ENCODE results near the gene PLK2. TPM values are rescaled to one million over a fixed set of nuclear protein-coding genes. Genes with fewer than 3 reads are reported as not detected.

Gene PLK2
- total RNA-seq, 6 experiments from 2014 or later, result 9.3 to 54.7 (median 22.8) TPM

DNA sequence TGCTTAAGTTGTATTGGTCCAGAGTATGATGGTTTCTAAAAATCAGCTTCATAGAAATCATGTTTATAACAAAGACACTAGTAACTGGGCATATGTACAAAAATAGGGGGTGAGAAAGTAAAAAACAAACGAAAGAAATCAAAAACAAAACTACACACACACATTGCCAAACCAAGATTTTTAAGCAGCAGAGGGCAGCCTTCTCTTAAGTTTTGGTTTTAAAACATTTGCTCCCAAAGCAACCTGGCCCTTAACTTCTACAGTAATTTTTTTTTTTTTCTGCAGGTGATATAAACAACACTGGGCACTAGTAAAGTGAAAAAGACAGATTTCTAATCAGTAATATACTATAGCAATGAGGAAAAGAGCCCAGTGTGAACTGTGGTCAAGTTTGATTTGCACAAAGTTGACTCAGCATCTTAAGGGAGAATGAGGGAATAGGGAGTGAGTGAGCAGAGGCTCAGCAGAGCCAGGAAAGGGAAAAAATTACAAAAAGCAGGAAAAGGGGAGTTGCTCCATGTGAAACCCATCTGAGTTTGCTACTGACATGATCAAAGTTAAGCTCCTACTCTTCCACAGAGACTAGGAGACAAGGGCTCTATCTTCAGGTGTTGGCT, 18.0 kb upstream of the PLK2 start:
- H3K27ac ChIP-seq, result no peak overlapping the region
- no peaks in the 10 kb centered on the region for H3K27me3 ChIP-seq
- DNase-seq (no peak), ATAC-seq (peak in 1 of 4 donors; percentile 37)
- H3K9me3 ChIP-seq, result no peaks in the 10 kb centered on the region
- no peaks in the 10 kb centered on the region for H3K4me1 ChIP-seq
- TF ChIP-seq, protein P1, sequence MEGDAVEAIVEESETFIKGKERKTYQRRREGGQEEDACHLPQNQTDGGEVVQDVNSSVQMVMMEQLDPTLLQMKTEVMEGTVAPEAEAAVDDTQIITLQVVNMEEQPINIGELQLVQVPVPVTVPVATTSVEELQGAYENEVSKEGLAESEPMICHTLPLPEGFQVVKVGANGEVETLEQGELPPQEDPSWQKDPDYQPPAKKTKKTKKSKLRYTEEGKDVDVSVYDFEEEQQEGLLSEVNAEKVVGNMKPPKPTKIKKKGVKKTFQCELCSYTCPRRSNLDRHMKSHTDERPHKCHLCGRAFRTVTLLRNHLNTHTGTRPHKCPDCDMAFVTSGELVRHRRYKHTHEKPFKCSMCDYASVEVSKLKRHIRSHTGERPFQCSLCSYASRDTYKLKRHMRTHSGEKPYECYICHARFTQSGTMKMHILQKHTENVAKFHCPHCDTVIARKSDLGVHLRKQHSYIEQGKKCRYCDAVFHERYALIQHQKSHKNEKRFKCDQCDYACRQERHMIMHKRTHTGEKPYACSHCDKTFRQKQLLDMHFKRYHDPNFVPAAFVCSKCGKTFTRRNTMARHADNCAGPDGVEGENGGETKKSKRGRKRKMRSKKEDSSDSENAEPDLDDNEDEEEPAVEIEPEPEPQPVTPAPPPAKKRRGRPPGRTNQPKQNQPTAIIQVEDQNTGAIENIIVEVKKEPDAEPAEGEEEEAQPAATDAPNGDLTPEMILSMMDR (IDR thresholded peaks at IDR 0.05), result peak; percentile 18 to 37 (median 32)
- no peak for TF ChIP-seq POLR2A (IDR thresholded peaks at IDR 0.05)
- 5% methylated on average over 1 of the region's 1 CpG for WGBS (ENCODE audit: insufficient coverage, low coverage, low lambda C conversion rate, missing lambda C conversion rate)
- H3K36me3 ChIP-seq, result no peaks in the 10 kb centered on the region
- no peak overlapping the region for H3K4me3 ChIP-seq
- intact Hi-C loops (cut with DNase I), result no loop called here

DNA sequence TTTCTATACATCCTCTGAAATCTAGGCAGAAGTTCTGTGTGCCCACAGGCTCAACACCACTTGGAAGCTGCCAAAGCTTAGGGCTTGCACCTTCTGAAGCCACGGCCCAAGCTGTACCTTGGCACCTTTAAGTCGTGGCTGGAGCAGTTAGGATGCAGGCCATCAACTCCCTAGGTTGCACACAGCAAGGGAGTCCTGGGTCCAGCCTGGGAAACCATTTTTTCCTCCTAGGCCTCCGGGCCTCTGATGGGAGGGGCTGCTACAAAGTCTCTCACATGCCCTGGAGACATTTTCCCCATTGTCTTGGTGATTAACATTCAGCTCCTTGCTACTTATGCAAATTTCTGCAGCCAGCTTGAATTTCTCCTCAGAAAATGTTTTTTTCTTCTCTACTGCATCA, 15.5 kb upstream of the PLK2 start:
- no peak for DNase-seq
- intact Hi-C loops (cut with DNase I), result no loop called here
- no peak for ATAC-seq
- Histone ChIP-seq H3K27me3 (no peaks in the 10 kb centered on the region), H3K9me3 (no peaks in the 10 kb centered on the region), H3K4me1 (no peaks in the 10 kb centered on the region), H3K36me3 (no peaks in the 10 kb centered on the region), H3K4me3 (no peak overlapping the region), H3K27ac (no peak overlapping the region)
- no peak for TF ChIP-seq POLR2A (IDR thresholded peaks at IDR 0.05)
- TF ChIP-seq, protein P1 (IDR thresholded peaks at IDR 0.05), result no peak
- WGBS (ENCODE audit: insufficient coverage, low coverage, low lambda C conversion rate, missing lambda C conversion rate), result no CpG with 5 or more reads among the region's 3 CpGs

DNA sequence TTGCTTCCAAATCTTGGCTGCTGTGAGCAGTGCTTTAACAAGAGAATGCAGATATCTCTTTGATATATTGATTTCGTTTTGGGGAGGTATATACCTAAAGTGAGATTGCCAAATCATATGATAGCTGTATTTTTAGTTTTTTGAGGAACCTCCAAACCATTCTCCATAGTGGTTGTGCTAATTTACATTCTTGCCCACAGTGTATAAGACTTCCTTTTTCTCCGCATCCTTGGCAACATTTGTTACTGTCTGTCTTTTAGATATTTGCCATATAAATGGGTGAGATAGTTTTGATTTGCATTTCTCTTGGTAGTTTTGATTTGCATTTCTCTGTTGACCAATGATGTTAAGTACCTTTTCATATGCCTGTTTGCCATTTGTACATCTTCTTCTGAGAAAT, 10.0 kb upstream of the PLK2 start:
- H3K36me3 ChIP-seq, result no peaks in the 10 kb centered on the region
- H3K9me3 ChIP-seq, result no peaks in the 10 kb centered on the region
- H3K4me1 ChIP-seq, result no peaks in the 10 kb centered on the region
- H3K27ac ChIP-seq, result no peak overlapping the region
- H3K4me3 ChIP-seq, result no peak overlapping the region
- ATAC-seq, result no peak
- TF ChIP-seq POLR2A (IDR thresholded peaks at IDR 0.05), result no peak
- TF ChIP-seq, protein P1 (IDR thresholded peaks at IDR 0.05), result no peak
- no peak for DNase-seq
- 46% methylated on average over 2 of the region's 2 CpGs for WGBS (ENCODE audit: insufficient coverage, low coverage, low lambda C conversion rate, missing lambda C conversion rate)
- no peaks in the 10 kb centered on the region for H3K27me3 ChIP-seq
- intact Hi-C loops (cut with DNase I), result loop anchor here (10.0 kb wide), 2 partner anchors 965 to 1165 kb away; no protein-coding TSS in a partner anchor

DNA sequence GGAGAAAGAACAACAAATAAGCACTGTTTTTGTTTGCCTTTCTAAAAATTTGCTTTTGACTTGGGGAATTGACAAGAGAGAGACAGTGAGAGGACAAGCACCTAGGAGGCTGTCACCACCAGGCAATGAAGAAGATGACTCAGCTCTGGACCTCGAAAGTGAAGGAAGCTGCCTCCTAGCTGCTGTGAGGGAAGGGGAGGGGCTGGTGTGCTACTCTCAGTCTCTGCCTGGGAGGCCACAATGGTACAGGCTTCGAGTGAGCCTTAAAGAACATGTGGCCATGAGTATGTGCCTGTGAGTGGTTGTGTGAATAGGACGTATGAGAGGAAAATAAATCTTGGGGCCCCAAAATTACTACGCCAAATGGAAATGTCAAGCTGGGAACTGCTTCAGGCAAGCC, 7.1 kb upstream of the PLK2 start:
- Histone ChIP-seq H3K4me3 (no peak overlapping the region), H3K36me3 (no peaks in the 10 kb centered on the region), H3K27ac (no peak overlapping the region), H3K9me3 (no peaks in the 10 kb centered on the region), H3K4me1 (peaks cover 0 to 2% (median 0%) of the 10 kb centered on the region in 4 donors), H3K27me3 (no peaks in the 10 kb centered on the region)
- intact Hi-C loops (cut with DNase I), result loop anchor here (10.0 kb wide), 2 partner anchors 962 to 1162 kb away; no protein-coding TSS in a partner anchor
- ATAC-seq (peak in 2 of 4 donors; percentile 21 to 33), DNase-seq (no peak)
- 50% methylated on average over 4 of the region's 4 CpGs for WGBS (ENCODE audit: insufficient coverage, low coverage, low lambda C conversion rate, missing lambda C conversion rate)
- TF ChIP-seq, protein P1 (IDR thresholded peaks at IDR 0.05), result no peak
- no peak for TF ChIP-seq POLR2A (IDR thresholded peaks at IDR 0.05)
